Lower leg skin (tissue), 4 donors: ENCODE data around the gene MIER2. TPM values are rescaled to one million over a fixed set of nuclear protein-coding genes. Genes with fewer than 3 reads are reported as not detected.

Source experiments
- total RNA-seq, 4 donors: library from RNA; depleted of rRNA; stranded (reverse); fragments of >200 nt; gene quantifications; one replicate each; pipeline ENCODE4 v1.1.0, GENCODE V29; 2016

The MIER2 gene
- total RNA-seq, 4 donors from 2014 or later, result 24.6 to 76.3 (median 51.8) TPM

Other genes with a start within 250 kb of the MIER2 start
- not detected for gene OR4F17, start 237.7 kb downstream of the MIER2 start, total RNA-seq
- gene PLPP2, start 53.4 kb downstream of the MIER2 start, total RNA-seq, result 100 to 1,000 TPM in 2 of 4 donors, 10 to 100 TPM in 2; 68.2 to 134 (median 102) TPM
- 1 to 10 TPM in 3 of 4 donors, under 1 TPM in 1; 0.81 to 3.1 (median 2.1) TPM for gene C2CD4C, start 64.4 kb upstream of the MIER2 start, total RNA-seq
- gene SHC2, start 116.2 kb upstream of the MIER2 start, total RNA-seq, result 10 to 100 TPM; 14.6 to 25.0 (median 17.8) TPM
- gene MADCAM1, start 151.7 kb upstream of the MIER2 start, total RNA-seq, result under 1 TPM in 2 of 4 donors, not detected in 2; 0.34 to 0.57 TPM
- gene TPGS1, start 162.7 kb upstream of the MIER2 start, total RNA-seq, result 10 to 100 TPM; 23.4 to 73.8 (median 62.1) TPM
- gene CDC34, start 187.0 kb upstream of the MIER2 start, total RNA-seq, result 100 to 1,000 TPM; 129 to 214 (median 140) TPM
- gene GZMM, start 199.3 kb upstream of the MIER2 start, total RNA-seq, result 1 to 10 TPM in 2 of 4 donors, under 1 TPM in 1, not detected in 1; 0.29 to 1.5 (median 1.3) TPM
- 100 to 1,000 TPM; 288 to 344 (median 307) TPM for gene BSG, start 227.8 kb upstream of the MIER2 start, total RNA-seq
- gene HCN2, start 245.1 kb upstream of the MIER2 start, total RNA-seq, result 1 to 10 TPM in 2 of 4 donors, under 1 TPM in 2; 0.21 to 1.7 (median 1.1) TPM